ES-I3 (cell line): Measurements from ENCODE around the gene EHD1.

Experiments
- H3K36me3 ChIP-seq: 2 replicates; pipeline ENCODE4 v1.6.1; 2013; ENCODE audit warnings: mild to moderate bottlenecking, low read length, control low read depth, moderate library complexity; ENCODE audit not compliant: insufficient read depth
- H3K4me1 ChIP-seq: 2 replicates; pipeline ENCODE4 v1.6.1; 2013; ENCODE audit warnings: mild to moderate bottlenecking, control low read depth, low read length; ENCODE audit not compliant: insufficient read depth
- H3K9ac ChIP-seq: 2 replicates; pipeline ENCODE4 v1.6.1; 2013; ENCODE audit warnings: low read depth, mild to moderate bottlenecking, low read length, moderate library complexity
- H3K9me3 ChIP-seq: 2 replicates; pipeline ENCODE4 v1.6.1; 2013; ENCODE audit warnings: mild to moderate bottlenecking, low read length, moderate library complexity; ENCODE audit not compliant: control insufficient read depth, insufficient read depth

The EHD1 gene

DNA sequence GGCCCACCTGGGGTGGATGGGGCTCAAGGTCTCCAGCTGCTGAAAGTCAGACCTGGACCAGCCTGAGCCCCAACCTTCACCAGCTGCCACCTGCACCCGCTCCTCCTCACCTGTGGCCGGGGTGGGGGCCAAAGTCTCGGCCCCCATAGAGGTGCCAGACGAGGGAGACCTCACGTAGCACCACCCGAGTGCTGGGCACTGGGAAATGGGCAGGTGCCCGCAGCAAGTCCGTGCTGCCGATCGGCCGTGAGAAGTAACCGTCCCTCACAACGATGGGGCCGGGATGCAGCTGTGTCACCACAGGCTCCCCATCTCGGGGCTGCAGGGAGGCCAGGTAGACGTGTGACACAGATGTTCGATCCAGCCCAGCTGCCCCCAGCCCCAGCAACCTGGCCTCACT, 22.4 kb upstream of the EHD1 start:
- H3K9me3 ChIP-seq = no peaks in the 10 kb centered on the region
- no peak overlapping the region for H3K9ac ChIP-seq
- no peaks in the 10 kb centered on the region for H3K4me1 ChIP-seq

DNA sequence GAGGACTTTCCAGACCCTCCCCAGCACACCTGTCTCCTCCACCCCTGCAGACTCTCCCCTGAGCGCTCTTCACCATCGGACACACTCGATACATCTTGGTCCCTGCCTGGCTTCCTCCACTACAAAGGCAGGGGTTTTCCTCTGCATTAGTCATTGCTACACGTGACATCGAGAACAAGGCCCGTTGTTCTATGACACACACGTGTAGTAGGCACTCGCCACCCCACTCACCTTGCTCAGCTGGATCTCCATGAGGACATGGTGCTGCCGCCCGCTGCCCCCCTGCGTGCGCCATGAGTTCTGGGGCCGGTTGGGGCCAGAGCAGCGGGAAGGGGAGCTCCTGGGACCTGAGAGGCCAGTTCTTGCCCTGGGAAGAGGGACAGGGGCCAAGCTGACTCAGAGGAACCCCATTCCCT, 21.9 kb upstream of the EHD1 start:
- no peak overlapping the region for H3K9ac ChIP-seq
- no peaks in the 10 kb centered on the region for H3K9me3 ChIP-seq
- no peaks in the 10 kb centered on the region; the same call in 1 of the 2 replicates for H3K36me3 ChIP-seq
- H3K4me1 ChIP-seq = no peaks in the 10 kb centered on the region

More for the DNA sequence above, 22.4 kb upstream of the EHD1 start:
- no peaks in the 10 kb centered on the region; the same call in 1 of the 2 replicates for H3K36me3 ChIP-seq

DNA sequence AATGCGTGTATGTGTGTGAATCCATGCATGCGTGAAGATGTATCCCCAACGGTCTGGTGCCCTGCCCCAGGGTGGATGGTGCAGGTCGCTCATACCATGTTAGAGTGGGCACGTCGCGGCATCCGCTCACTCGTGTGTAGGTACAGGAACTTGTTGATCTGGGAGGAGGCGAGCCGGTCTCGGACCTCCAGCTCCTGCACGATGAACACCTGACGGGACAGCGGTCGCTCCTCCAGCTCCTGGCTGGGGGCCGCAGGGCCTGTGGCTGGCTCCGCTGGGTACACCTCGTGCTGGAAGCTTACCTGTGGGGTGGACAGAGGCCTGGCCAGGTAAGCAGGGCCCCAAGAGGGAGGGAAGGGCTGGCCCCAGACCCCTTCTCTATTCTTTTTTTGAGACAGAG, 20.1 kb upstream of the EHD1 start:
- peaks cover 6% of the 10 kb centered on the region; the same call in 1 of the 2 replicates for H3K4me1 ChIP-seq
- no peaks in the 10 kb centered on the region for H3K9me3 ChIP-seq
- H3K9ac ChIP-seq = no peak overlapping the region
- H3K36me3 ChIP-seq = no peaks in the 10 kb centered on the region; the same call in 1 of the 2 replicates

DNA sequence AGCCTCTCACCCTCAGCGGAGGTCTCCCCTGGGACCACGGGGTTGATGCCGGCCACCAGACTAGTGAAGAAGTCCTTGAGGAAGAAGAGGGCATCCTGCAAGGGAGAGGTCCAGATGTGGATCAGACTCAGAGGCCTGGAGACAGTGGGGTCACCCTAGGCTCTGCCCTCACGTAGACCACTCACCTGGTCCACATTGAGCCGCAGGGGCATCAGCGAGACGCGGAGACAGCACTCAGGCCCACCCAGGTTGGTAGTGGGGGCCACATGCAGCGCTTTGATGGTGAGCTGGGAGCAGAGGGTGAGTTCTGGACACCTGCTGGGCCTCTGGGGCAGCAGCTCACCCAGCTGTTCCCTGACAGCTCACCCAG, 19.6 kb upstream of the EHD1 start:
- Histone ChIP-seq H3K36me3 (no peaks in the 10 kb centered on the region), H3K9ac (no peak overlapping the region), H3K4me1 (peaks cover 6% of the 10 kb centered on the region; the same call in 1 of the 2 replicates), H3K9me3 (no peaks in the 10 kb centered on the region)

DNA sequence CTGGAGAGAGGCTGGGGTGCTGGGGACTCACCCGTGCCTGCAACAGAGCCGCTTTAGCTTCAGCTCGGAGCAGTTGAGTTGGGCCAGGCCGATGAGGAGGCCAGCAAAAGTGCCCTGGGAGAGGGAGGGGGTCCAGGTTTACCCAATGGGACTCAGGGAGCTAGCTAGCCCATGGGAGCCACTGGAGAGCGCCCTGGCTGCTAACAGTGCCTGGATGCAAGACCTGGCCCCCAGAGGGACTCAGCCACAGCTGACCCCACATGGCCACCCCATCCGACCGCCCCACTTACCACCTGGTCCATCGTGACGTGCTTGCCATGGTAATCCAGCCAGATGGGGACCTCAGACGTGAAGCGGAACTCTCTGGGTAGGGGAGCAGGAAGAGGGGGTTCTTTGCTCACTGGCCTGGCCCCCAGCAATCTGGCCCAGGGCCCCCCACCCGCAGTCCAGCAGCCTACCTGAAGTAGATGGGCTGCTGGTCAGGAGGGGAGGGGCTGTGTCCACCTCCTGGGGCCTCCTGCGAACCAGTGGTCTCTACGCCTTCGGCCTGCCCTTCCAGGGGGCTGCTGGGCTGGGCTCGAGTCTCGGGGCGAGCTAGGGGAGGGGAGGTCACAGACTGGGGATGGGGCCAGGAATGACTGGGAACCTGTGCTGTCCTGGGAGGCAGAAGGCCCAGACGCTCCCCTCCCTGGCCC, 19.1 kb upstream of the EHD1 start:
- H3K36me3 ChIP-seq = no peaks in the 10 kb centered on the region
- H3K4me1 ChIP-seq = peaks cover 6% of the 10 kb centered on the region; the same call in 1 of the 2 replicates
- no peaks in the 10 kb centered on the region for H3K9me3 ChIP-seq
- H3K9ac ChIP-seq = no peak overlapping the region

DNA sequence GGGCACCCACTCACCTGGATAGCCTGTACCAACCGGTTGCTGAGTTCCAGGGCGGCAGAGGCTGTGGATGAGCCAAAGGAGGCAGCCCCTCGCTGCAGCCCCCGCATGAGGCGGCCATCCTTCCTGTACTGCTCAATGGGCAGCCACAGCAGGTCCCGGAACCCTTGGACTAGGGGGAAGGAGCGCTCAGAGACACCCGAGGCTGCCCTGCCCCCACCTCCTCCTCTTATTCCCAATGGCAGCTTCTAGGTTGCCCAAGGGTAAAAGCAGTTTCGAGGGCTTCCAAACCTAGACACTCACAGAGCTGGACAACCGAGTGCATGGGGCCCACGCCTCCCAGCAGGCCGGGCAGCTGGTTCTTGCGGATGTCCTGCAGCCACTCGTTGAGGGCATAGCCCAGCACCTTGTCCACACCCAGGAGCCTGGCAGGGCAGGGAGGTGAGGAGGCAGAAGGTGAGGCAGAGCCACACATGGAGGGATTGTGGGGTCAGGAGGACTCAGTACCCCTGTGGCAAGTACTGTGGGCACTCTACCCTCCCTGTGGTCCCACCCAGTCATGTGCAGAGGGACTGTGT, 18.1 kb upstream of the EHD1 start:
- Histone ChIP-seq H3K4me1 (peaks cover 6% of the 10 kb centered on the region; the same call in 1 of the 2 replicates), H3K9me3 (no peaks in the 10 kb centered on the region), H3K9ac (no peak overlapping the region), H3K36me3 (no peaks in the 10 kb centered on the region)

DNA sequence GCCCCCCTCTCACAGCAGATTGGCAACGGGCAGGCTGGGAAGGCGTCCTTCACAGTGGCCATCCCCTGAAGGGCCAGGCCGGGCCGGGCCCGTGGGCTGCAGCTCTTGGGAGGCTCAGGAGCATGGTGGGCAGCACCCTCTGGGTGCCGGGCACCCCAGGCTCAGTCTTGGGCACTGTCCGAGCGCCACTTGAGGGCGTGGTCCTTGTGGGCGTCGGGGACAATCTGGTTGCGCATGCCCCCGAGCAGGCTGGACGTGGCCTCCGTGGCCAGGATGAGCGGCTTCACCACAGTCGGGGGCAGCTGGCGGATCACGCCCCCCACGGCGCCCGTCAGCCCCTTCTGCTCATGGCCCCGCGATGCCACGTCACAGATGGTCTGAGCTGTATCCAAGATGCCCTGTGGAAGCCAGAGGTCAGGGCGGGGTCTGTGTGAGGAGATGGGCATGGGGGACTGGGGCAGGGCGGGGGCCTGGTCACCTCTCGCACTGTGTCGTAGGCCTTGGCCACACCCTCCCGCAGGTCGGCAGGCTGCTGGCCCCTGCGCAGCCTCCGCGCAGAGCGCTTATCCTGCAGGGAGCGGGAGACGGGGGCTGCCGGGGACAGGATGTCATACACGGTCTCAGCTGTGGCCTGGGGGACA, 16.5 kb upstream of the EHD1 start:
- H3K9ac ChIP-seq = no peak overlapping the region
- H3K9me3 ChIP-seq = no peaks in the 10 kb centered on the region
- no peaks in the 10 kb centered on the region for H3K36me3 ChIP-seq
- H3K4me1 ChIP-seq = peaks cover 6% of the 10 kb centered on the region; the same call in 1 of the 2 replicates

DNA sequence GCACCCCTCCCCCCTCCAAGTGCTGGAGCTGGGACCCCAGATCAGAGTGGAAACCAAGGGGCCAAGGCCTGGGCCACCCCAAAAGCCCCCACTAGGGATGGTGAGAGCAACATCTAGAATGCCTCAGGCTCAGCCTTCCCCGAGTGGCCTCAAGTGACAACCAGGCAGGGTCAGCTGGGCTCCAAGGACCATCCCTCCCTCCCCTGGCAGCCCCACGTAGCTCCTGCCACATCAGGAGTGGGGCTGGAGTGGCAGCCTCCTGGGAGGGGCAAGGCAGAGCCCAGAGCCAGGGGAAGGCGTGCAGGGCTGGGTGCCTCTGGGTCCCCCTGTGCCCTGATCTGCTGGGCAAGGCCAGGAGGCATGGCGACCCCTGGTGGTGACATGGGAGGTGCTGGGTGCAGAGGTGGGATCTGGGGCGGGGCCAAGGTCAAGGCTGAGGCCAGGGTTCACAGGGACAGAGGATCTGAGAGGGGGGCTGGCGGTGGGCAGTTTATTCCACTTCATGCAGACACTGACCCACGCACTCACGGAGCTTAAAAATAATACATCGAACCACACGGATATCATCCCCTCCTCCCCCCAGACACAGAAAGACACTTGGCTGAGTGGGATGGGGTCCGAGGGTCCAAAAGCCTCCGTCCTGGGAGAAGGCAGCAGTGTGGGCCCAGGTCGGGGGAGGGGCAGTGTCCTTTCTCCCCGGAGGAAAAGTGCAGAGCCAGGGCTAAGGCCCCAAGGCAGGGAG, 15.8 kb upstream of the EHD1 start:
- peaks cover 7% of the 10 kb centered on the region; the same call in 1 of the 2 replicates for H3K4me1 ChIP-seq
- H3K9ac ChIP-seq = no peak overlapping the region
- H3K9me3 ChIP-seq = no peaks in the 10 kb centered on the region
- no peaks in the 10 kb centered on the region for H3K36me3 ChIP-seq

DNA sequence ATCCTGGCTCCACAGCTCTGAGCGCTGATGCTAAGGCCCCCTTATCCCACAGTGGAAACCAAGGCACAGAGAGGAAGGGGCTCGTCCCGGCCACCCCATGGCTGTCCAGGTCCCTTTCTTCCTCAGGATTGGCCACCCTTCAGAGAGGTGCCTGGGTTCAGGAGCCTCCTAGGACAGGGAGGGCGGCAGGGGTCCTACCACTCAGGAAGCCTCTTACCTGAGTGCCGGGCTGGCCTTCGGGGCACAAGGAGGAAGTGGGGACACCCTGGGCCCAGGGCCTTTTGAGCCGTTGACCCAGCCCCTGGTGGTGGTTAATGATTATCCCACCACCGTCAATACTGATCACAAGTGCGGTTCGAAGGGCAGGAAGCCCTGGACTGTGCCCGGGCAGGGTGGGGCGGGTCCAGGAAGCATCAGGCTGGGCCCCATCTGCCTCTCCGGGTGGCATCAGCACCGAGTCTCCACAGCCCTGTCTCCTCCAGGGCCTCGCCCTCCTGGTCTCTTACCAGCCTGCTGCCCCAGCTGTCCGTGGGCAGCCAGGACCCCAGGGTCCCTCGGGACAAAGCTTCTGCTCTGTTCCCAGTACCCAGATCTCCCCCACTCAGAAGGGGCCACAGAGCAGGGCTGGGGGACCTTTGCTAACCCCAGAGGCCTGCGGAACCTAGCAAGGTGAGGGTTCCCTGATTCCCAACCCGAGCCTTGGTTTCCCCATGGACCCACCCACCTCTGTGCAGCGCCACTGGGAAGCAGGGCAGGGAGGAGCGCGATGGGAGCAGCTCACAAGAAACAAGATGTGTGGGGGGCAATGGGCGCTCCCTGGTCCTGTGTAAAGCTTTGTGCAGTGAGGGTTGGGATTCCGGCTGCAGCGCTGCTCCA, 15.0 kb upstream of the EHD1 start:
- no peaks in the 10 kb centered on the region for H3K36me3 ChIP-seq
- H3K9ac ChIP-seq = no peak overlapping the region
- no peaks in the 10 kb centered on the region for H3K9me3 ChIP-seq
- H3K4me1 ChIP-seq = peaks cover 14% of the 10 kb centered on the region; the same call in 1 of the 2 replicates

DNA sequence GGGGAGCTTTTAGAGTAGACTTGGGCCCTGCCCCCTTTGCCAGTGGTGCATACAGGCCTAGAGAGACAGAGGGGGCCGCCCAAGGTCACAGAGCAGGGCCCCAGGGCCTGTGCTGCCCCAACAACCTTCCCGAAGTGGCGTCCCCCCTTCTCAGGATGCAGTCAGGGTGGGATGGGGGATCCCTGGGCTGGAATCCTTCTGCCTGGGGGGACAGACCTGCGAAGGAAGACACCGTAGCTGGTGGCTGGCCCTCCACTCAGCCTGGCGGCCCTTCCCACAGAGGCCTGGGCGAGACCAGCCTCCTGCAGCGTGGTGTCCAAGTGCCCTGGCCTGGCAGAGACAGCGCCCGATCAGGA, 14.4 kb upstream of the EHD1 start:
- Histone ChIP-seq H3K9ac (no peak overlapping the region), H3K9me3 (no peaks in the 10 kb centered on the region), H3K4me1 (peaks cover 18% of the 10 kb centered on the region; the same call in 1 of the 2 replicates), H3K36me3 (no peaks in the 10 kb centered on the region)

DNA sequence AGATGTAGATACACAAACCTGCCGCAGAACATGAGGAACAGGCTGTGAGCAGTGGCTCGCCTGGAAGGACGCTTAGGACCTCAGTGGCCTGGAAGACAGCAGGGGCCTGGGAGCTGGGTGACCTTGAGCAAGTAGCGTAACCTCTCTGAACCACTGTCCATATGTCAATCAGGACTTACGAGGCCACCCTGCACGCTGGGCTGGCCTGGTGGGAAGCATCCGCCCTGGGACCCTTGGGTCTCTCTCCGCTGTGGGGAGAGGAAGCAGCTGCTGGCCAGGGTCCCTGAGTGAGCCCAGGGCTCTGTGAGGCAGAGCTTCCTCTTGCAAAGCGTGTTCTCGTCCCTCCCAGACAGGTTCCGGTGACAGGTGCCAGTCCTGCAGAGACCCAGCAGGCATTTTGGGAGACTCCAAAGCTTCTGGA, 14.0 kb upstream of the EHD1 start:
- peaks cover 18% of the 10 kb centered on the region; the same call in 1 of the 2 replicates for H3K4me1 ChIP-seq
- H3K9ac ChIP-seq = no peak overlapping the region
- no peaks in the 10 kb centered on the region for H3K36me3 ChIP-seq
- no peaks in the 10 kb centered on the region for H3K9me3 ChIP-seq

DNA sequence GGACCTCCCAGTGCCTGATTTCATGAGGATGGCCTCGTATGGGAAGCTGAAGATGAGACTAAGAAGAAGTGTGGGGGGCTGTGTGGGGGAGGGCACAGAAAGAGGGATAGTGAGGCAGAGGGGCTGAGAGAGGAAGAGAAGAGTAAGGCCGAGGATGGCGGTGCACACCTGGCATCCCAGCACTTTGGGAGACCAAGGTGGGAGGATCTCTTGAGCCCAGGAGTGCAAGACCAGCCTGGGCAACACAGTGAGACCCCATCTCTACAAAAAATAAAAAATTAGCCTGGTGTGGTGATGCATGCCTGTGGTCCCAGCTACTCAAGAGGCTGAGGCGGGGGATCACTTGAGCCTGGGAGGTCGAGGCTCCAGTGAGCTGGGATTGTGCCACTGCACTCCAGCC, 13.5 kb upstream of the EHD1 start:
- peaks cover 22% of the 10 kb centered on the region; the same call in 1 of the 2 replicates for H3K4me1 ChIP-seq
- no peak overlapping the region for H3K9ac ChIP-seq
- no peaks in the 10 kb centered on the region for H3K9me3 ChIP-seq

DNA sequence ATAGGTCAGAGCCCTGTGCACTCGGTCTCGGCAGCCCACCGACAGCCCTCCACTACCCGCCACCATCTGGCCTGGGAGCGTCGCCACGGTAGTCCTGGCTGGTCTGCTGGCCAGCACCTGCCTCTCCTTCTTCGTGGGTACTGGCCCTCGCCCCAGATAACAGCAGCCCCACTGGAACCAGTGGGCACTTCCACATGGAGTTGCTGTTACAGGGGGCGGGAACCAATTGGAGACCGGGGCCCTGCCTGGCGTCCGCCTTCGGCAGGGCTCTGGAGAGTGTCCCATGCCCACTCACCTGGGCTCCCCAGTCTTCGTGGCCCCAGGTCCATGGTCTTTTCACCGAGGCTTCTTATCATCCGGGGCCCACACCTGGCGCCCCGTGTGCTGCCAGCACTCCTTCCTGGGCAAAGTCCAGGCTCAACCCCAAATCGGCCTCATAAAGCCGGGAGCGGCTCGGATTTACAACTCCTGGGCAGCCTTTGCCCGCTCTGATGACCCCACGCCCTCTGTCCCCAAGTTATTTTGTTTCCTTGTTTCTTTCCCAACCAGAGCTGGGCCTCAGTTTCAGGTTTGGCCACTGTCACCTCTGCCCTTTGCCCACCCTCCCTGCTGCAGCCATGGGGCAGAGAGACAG, 12.9 kb upstream of the EHD1 start:
- Histone ChIP-seq H3K9ac (no peak overlapping the region), H3K4me1 (peaks cover 22% of the 10 kb centered on the region; the same call in 1 of the 2 replicates)

More for the DNA sequence above, 13.5 kb upstream of the EHD1 start:
- H3K36me3 ChIP-seq = no peaks in the 10 kb centered on the region

More for the DNA sequence above, 12.9 kb upstream of the EHD1 start:
- Histone ChIP-seq H3K9me3 (no peaks in the 10 kb centered on the region), H3K36me3 (no peaks in the 10 kb centered on the region)
